HG02852 (cell line): Measurements from ENCODE around the gene STAT6.

Experiments
- ATAC-seq: cut with Tn5 transposase; IDR thresholded peaks from one replicate; pipeline ENCODE4 v1.9.1; 2021; ENCODE audit warnings: mild to moderate bottlenecking, moderate library complexity; ENCODE audit not compliant: unreplicated experiment

The STAT6 gene

GRCh38 chr12:57146092-57146491 lies 34.9 kb upstream of the STAT6 start:
- ATAC-seq, result no peak

GRCh38 chr12:57145460-57146059 lies 34.4 kb upstream of the STAT6 start:
- no peak for ATAC-seq

- no peak for ATAC-seq
These were observed 32.3 kb upstream of the STAT6 start for GRCh38 chr12:57143454-57143853.

GRCh38 chr12:57142727-57143126 lies 31.6 kb upstream of the STAT6 start:
- ATAC-seq, result no peak

- no peak for ATAC-seq
These were observed 31.0 kb upstream of the STAT6 start for GRCh38 chr12:57142121-57142520.

- no peak for ATAC-seq
These were observed 30.1 kb upstream of the STAT6 start for GRCh38 chr12:57141249-57141648.

GRCh38 chr12:57139796-57140649 lies 28.9 kb upstream of the STAT6 start:
- ATAC-seq, result no peak

GRCh38 chr12:57138526-57139272 lies 27.5 kb upstream of the STAT6 start:
- ATAC-seq, result no peak

GRCh38 chr12:57135527-57136326 lies 24.6 kb upstream of the STAT6 start:
- no peak for ATAC-seq

GRCh38 chr12:57134949-57135348 lies 23.8 kb upstream of the STAT6 start:
- ATAC-seq, result no peak

GRCh38 chr12:57133916-57134315 lies 22.8 kb upstream of the STAT6 start:
- no peak for ATAC-seq

GRCh38 chr12:57133013-57133569 lies 21.9 kb upstream of the STAT6 start:
- no peak for ATAC-seq

GRCh38 chr12:57131896-57132744 lies 21.0 kb upstream of the STAT6 start:
- no peak for ATAC-seq

- ATAC-seq, result no peak
These were observed 19.8 kb upstream of the STAT6 start for GRCh38 chr12:57130941-57131340.

GRCh38 chr12:57129889-57130288 lies 18.7 kb upstream of the STAT6 start:
- no peak for ATAC-seq

GRCh38 chr12:57129321-57129842 lies 18.2 kb upstream of the STAT6 start:
- no peak for ATAC-seq

GRCh38 chr12:57128519-57129247 lies 17.5 kb upstream of the STAT6 start:
- no peak for ATAC-seq

- peak; percentile 42 for ATAC-seq
These were observed 16.8 kb upstream of the STAT6 start, which contains the start of gene LRP1 for GRCh38 chr12:57127726-57128518. LRP1 (plus strand) TSS chr12:57128483; CDS start chr12:57128965, 482 bp downstream.
